SJCRH30 (cell line): ENCODE results near the gene GNAL. TPM values are rescaled to one million over a fixed set of nuclear protein-coding genes. Genes with fewer than 3 reads are reported as not detected.

Experiments used
- DNase-seq, 2 experiments: peaks; one replicate each; pipeline ENCODE4 v3.0.0-alpha.2; 2015 to 2020
- H3K27ac ChIP-seq: fragments of 250-450 bp; sonication (Bioruptor Pico); 2 replicates; pipeline ENCODE4 v1.5.1; 2020; ENCODE audit warnings: mild to moderate bottlenecking, moderate library complexity
- H3K27me3 ChIP-seq: fragments of 250-450 bp; sonication (Bioruptor Pico); 2 replicates; pipeline ENCODE4 v1.5.1; 2020; ENCODE audit warnings: mild to moderate bottlenecking, moderate library complexity
- H3K36me3 ChIP-seq: fragments of 250-450 bp; sonication (Bioruptor Pico); 2 replicates; pipeline ENCODE4 v1.5.1; 2020; ENCODE audit warnings: mild to moderate bottlenecking, moderate library complexity
- H3K4me1 ChIP-seq: fragments of 250-450 bp; sonication (Bioruptor Pico); 2 replicates; pipeline ENCODE4 v1.5.1; 2020; ENCODE audit warnings: mild to moderate bottlenecking, moderate library complexity
- H3K4me3 ChIP-seq: fragments of 250-450 bp; sonication (Bioruptor Pico); 2 replicates; pipeline ENCODE4 v1.5.1; 2020; ENCODE audit warnings: mild to moderate bottlenecking, moderate library complexity
- H3K9me3 ChIP-seq: fragments of 250-450 bp; sonication (Bioruptor Pico); replicated peaks from 2 replicates; pipeline ENCODE4 v1.5.1; 2020; ENCODE audit warnings: mild to moderate bottlenecking, moderate library complexity
- total RNA-seq: library from RNA; depleted of rRNA; stranded (reverse); fragments of >200 nt; shearing (Covaris generic); gene quantifications from 2 replicates; pipeline ENCODE4 v1.2.3, GENCODE V29; 2014

Gene GNAL
- total RNA-seq, 1 experiment from 2014 or later: 2.6 TPM

DNA sequence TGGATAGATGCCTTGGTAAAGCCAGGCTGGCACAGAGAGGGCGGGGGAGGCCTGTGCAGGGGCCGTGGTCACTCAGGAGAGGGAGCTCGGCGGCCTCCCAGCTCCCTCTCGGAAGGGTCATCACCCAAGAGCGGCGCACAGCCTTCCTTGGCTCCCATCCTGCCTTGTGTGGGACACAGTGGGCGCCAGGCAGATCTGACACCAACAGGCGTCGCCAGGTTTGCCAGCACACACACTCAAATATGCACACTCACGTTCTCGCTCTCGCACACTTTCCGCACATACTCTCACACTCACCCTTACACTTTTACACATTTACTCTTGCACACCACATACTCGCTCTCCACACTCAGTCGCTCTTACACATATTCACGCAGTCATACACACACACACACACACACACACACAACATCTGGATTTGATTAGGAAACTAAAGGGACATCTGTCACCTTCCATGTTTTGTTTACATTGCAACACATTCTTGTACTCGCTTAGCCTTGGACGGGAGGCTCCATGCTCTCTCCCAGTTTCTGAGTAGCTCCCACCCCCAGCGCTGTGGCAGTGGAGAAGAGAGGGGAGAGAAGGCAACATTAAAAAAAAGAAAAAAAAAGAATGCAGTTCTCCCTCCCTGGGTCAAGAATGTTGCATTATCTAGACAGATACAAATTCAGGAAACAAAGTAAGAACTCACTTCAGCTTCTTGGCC, 172.7 kb downstream of the GNAL start:
- H3K4me1 ChIP-seq: peaks cover 21% of the 10 kb centered on the region
- no peak for DNase-seq

DNA sequence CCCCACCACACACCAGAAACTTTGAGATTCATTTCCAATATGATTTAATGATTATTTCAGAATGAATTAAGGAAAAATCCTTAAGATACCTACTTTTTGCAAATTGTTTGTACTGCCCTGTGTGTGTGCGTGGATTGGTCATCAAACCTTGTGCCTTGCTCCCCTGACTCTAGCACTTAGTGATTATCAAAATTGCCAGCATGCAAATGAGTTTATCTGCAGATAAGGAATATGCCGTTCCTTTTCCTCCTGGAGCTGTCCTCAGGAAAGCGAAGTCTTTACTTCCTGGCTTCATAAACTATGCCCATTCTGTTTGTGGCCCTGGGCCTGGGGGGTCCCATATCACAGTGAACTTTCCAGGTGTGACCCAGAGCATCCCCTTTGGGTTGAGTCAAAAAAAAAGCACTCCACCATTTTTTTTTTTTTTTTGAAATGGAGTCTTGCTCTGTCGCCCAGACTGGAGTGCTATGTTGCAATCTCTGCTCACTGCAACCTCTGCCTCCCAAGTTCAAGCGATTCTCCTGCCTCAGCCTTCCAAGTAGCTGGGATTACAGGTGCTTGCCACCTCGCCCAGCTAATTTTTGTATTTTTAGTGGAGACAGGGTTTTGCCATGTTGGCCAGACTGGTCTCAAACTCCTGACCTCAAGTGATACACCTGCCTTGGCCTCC, 173.5 kb downstream of the GNAL start:
- H3K27me3 ChIP-seq: no peaks in the 10 kb centered on the region
- H3K4me1 ChIP-seq: peaks cover 21% of the 10 kb centered on the region
- H3K27ac ChIP-seq: no peak overlapping the region
- H3K36me3 ChIP-seq: no peaks in the 10 kb centered on the region
- no peak for DNase-seq
- no peaks in the 10 kb centered on the region for H3K9me3 ChIP-seq
- no peak overlapping the region for H3K4me3 ChIP-seq

More for the DNA sequence above, 172.7 kb downstream of the GNAL start:
- Histone ChIP-seq H3K27ac (no peak overlapping the region), H3K9me3 (no peaks in the 10 kb centered on the region), H3K27me3 (no peaks in the 10 kb centered on the region), H3K36me3 (no peaks in the 10 kb centered on the region), H3K4me3 (no peak overlapping the region)

DNA sequence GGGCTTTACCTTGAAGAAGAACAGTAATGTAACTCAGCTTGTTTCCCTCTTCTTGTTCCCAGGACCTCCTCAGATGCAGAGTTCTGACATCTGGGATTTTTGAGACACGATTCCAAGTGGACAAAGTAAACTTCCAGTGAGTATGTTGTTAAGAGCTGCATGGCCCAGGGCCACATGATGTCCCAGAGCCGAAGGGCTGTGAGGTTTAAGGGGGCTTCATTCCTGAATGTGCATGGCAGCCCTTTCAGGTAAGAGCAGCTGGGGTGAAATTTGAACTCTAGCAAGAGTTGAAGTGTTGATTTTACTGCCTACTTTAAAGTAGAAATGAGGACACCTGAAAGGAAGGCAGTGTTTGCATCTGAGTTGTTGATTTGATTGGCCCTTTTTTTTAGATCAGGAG, 175.4 kb downstream of the GNAL start:
- no peaks in the 10 kb centered on the region for H3K27me3 ChIP-seq
- no peaks in the 10 kb centered on the region for H3K36me3 ChIP-seq
- no peak overlapping the region for H3K27ac ChIP-seq
- DNase-seq: no peak
- no peak overlapping the region for H3K4me3 ChIP-seq
- H3K4me1 ChIP-seq: peaks cover 11% of the 10 kb centered on the region
- H3K9me3 ChIP-seq: no peaks in the 10 kb centered on the region

DNA sequence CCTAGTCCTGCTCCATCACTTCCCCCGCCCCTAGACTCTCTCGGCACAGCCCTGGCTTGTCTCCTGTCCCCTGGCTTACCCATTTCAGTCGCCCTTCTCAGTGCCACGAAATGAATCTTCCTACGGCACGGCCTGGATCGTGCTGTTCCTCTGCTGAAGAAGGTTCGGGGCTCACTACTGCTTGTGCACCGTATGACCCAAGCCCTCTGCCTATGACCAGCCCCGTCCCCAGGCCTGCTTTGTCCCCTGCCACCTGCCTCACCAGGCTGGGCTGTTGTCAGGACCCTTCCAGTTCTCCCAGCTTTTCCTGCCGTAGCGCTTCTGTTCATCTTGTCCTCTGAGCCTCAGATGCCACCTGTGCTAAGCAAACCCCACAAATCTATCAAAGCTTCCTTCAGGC, 176.0 kb downstream of the GNAL start:
- H3K4me1 ChIP-seq: peaks cover 5% of the 10 kb centered on the region
- H3K9me3 ChIP-seq: no peaks in the 10 kb centered on the region
- H3K36me3 ChIP-seq: no peaks in the 10 kb centered on the region
- no peak for DNase-seq
- H3K27ac ChIP-seq: no peak overlapping the region
- H3K4me3 ChIP-seq: no peak overlapping the region
- H3K27me3 ChIP-seq: no peaks in the 10 kb centered on the region

DNA sequence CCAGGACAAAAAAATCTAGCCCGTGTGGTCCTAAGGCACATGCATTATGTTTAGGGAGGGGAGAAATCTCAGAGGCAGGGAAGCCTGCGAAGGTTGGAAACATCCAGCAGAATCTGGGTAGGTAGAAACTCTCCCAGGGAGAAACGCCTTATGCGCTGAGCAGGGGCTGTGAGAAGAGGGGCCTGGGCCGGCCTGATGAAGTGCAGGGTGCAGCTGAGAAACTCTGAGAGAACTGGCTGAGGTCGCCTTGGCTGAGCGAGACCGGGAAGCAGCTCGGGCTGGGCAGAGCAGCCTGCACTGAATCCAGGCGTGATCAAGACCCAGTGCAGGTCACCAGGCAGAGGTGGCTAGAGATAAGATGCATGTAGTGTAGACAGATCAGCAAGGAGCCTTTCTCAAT, 177.3 kb downstream of the GNAL start:
- Histone ChIP-seq H3K9me3 (no peaks in the 10 kb centered on the region), H3K36me3 (no peaks in the 10 kb centered on the region), H3K4me3 (no peak overlapping the region), H3K27me3 (no peaks in the 10 kb centered on the region), H3K27ac (no peak overlapping the region), H3K4me1 (no peaks in the 10 kb centered on the region)
- no peak for DNase-seq

DNA sequence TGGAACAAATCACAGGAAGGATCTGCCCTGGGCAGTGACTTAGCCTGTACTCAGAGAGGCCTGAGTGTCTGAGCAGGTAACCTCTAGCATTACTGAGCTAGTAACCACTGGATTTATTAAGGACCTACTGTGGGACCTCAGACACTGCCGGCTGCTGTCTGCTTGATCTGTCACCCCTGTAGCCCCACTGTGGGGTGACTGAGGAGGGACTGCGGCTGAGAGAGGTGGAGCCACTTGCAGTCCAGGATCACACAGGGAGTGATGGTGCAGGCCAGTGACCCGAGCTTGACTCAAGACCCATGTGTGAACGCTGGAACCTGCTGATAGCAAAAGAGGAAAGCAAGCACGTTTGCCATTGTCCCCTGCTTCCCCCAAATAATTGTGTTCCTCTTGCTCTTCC, 177.7 kb downstream of the GNAL start:
- no peaks in the 10 kb centered on the region for H3K27me3 ChIP-seq
- no peak for DNase-seq
- H3K27ac ChIP-seq: no peak overlapping the region
- no peaks in the 10 kb centered on the region for H3K4me1 ChIP-seq
- H3K4me3 ChIP-seq: no peak overlapping the region
- H3K36me3 ChIP-seq: no peaks in the 10 kb centered on the region
- H3K9me3 ChIP-seq: no peaks in the 10 kb centered on the region

DNA sequence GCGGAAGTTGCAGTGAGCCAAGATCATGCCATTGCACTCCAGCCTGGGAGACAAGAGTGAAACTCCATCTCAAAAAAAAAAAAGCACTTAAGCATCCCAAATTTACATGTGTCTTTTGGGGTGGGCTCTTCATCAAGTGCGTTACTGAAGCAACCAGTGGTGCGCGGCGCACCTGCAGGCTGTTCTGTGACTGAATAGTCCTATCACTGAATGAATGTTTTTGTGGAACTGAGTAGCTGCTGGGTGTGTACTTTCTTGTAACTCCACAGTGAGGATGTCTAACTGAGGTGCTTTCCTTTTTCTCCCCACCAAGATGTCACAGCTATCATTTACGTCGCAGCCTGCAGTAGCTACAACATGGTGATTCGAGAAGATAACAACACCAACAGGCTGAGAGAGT, 179.2 kb downstream of the GNAL start:
- Histone ChIP-seq H3K27me3 (no peaks in the 10 kb centered on the region), H3K36me3 (no peaks in the 10 kb centered on the region), H3K4me3 (no peak overlapping the region), H3K4me1 (no peaks in the 10 kb centered on the region), H3K9me3 (no peaks in the 10 kb centered on the region), H3K27ac (no peak overlapping the region)
- DNase-seq: no peak

DNA sequence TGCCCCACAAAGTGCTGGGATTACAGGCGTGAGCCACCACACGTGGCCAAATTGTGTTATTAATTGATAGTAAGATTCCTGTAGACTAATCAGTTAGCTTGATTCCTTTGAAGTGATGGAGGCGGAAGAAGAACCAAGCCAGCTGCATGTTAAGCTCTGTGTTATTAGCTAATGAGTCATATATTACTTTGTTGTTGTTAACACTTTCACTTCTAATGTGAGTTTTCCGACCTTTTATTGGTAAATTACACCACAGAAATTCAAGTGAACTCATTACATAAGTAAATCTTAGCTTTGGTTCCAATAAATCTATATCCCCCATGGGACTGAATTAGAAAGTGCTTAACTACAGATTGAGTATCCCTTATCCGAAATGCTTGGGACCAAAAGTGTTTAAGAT, 182.4 kb downstream of the GNAL start:
- Histone ChIP-seq H3K9me3 (no peaks in the 10 kb centered on the region), H3K4me3 (no peak overlapping the region), H3K4me1 (no peaks in the 10 kb centered on the region), H3K27ac (no peak overlapping the region), H3K36me3 (no peaks in the 10 kb centered on the region), H3K27me3 (no peaks in the 10 kb centered on the region)
- DNase-seq: no peak

DNA sequence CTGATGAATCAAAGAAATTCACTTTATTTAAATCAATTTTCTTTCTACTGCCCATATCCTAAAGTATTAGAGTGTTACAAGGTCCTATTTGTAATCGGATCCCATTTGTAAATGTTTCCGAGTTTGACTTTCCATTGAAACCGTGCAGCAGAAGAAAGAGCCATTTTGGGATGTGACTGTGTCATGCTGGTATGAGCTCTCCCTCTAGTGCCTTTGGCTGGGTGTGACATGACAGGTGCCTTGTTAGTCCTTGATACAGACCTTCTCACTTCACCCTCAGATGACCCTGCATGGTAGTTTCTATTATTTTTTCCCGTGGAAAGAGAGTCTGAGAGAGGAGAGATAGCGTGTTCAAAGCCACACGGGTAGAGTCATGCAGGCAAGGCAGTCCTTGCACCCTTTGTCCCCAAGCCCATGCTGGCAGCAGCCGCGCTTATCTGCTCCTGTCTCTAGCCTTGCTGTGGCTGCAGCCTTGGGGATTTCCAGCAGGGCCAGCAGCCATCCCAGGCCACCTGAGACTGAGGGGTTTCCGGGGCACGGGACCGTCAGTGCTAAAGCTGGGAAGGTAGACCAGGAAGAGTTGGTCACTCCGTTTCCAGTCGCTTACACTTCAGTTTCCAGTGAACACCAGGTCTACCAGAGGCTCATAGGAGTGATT, 183.5 kb downstream of the GNAL start:
- Histone ChIP-seq H3K9me3 (no peaks in the 10 kb centered on the region), H3K27ac (no peak overlapping the region), H3K36me3 (no peaks in the 10 kb centered on the region), H3K27me3 (no peaks in the 10 kb centered on the region), H3K4me3 (no peak overlapping the region), H3K4me1 (no peaks in the 10 kb centered on the region)
- DNase-seq: peak; percentile 44 to 66

DNA sequence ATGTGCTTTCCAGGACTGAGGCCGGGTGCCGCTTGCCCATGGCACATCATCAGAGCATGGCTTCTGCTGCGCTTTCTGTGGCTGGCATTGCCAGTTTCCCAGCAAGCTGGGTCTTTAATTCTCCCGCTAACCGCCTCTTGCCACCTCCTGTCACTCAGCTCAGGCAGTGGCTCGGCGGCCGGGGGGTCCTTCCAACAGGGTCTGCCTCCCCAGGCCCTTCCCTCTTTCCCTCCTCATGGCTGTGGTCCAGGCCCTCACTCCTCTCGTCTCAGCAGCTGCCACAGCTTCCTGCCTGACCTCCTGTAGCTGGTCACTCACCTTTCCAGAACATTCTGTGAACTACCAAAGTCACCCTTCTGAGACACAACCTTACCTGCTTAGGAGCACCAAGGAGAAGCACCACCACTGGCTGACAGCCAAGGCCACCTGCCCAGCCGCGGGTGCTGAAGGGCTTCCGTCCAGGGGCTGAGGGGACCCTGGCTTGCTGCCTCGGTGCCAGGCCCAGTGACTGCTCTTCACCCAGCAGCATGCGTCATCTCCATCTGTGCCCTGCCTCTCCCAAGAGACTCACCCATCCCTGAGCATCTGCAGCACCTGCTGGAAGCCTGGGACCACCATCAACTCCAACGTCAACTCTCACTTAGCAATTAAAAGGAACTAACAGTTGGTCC, 184.7 kb downstream of the GNAL start:
- Histone ChIP-seq H3K27ac (no peak overlapping the region), H3K27me3 (no peaks in the 10 kb centered on the region), H3K9me3 (no peaks in the 10 kb centered on the region), H3K4me3 (no peak overlapping the region), H3K4me1 (no peaks in the 10 kb centered on the region), H3K36me3 (no peaks in the 10 kb centered on the region)
- DNase-seq: no peak

DNA sequence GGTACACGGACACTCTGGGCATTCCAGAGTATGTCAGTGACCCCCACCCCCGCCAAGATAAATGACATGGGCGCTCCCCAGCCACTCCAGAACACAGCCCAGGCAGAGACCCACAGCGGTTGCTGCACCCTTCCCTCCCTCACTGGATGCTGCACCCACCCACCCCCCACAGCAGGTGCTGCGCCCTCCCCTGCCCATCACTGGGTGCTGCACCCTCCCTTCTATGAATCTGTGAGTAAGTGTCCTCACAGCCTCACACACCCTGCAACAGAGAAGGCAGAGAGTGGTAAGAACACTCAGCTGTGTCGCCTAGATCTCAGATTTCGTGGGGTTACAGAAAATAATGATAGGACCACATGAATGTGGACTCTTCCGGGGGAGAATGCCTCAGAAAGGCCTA, 185.6 kb downstream of the GNAL start:
- H3K36me3 ChIP-seq: no peaks in the 10 kb centered on the region
- no peaks in the 10 kb centered on the region for H3K27me3 ChIP-seq
- no peak overlapping the region for H3K4me3 ChIP-seq
- no peaks in the 10 kb centered on the region for H3K9me3 ChIP-seq
- H3K4me1 ChIP-seq: no peaks in the 10 kb centered on the region
- no peak overlapping the region for H3K27ac ChIP-seq
- DNase-seq: no peak

DNA sequence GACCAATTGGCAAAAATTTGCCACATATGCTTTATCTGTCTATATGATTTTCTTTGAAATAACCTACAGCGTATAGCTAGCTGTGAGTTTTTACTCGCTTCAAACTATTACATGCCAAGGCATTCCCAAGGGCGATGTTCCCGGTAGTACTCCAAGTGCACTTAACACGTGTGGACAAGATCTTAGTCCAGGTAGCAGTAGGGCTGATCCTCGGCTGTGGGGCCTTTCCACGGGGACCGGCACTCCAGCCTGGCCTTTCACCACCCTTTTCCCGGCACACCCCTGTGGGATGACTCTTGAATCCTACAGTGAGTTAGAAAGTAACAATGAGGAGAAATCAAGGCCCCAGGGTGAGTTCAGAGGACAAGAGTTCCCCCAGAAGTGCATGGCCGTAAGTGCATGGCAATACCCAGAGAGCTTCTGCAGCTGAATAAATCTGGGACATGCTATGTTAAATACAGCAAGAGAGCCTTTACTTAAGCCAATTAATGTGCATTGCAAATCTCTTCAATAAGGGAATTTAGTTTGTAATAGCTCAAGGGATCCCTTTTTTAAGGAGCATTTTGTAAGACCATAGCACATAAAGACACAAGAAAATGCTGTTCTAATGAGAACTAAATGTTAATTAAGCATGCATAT, 188.6 kb downstream of the GNAL start:
- Histone ChIP-seq H3K4me1 (no peaks in the 10 kb centered on the region), H3K36me3 (no peaks in the 10 kb centered on the region), H3K4me3 (no peak overlapping the region), H3K9me3 (no peaks in the 10 kb centered on the region), H3K27ac (no peak overlapping the region), H3K27me3 (no peaks in the 10 kb centered on the region)
- no peak for DNase-seq

DNA sequence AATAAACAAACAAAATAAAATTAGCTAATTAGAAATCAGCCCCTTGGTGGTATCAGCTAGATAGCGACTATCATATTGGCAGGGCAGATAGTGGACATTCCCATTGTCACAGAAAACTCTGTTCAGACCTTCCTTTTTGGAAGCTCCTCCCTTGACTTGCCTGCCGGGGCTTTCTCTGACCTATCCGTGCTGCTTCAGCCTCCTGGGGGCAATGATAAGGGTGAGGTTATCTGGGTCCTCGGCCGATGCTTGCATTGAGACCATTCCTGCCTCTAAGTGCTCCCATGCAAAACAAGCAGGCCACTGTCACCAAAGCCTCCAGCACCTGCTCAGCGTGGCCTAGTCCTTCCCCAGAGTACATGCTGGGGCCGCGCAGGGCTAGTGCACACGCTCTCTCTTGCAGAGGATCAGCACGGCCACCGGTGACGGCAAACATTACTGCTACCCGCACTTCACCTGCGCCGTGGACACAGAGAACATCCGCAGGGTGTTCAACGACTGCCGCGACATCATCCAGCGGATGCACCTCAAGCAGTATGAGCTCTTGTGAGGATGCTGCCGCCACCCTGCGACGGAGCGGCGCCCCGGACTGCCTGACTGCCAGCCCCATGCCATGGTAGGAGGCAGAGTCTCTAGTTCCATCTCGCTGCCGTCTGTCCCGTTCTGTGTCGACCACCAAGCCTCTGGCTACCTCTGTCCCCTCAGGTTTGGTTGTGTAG, 191.7 kb downstream of the GNAL start:
- Histone ChIP-seq H3K27ac (no peak overlapping the region), H3K27me3 (no peaks in the 10 kb centered on the region), H3K36me3 (no peaks in the 10 kb centered on the region), H3K4me3 (no peak overlapping the region), H3K4me1 (no peaks in the 10 kb centered on the region), H3K9me3 (no peaks in the 10 kb centered on the region)
- DNase-seq: no peak

DNA sequence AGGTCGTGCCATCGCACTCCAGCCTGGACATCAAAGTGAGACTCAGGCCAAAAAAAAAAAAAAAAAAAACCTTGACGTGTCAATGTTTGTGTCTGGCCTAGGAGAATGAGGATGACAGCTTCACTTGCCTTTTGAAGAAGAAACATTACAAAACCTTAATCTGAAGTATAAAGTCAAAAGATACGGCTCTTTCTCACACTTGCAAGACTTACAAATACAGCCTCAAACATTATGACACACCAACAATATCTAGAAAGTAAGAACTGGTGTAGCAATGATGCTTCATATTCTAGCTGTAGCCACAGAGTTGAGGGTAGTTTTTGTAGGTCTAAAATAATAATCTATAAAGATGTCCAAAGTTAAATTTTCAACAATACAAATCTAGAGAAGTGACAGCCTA, 193.6 kb downstream of the GNAL start:
- no peaks in the 10 kb centered on the region for H3K36me3 ChIP-seq
- H3K27me3 ChIP-seq: no peaks in the 10 kb centered on the region

More for the DNA sequence above, 193.6 kb downstream of the GNAL start:
- no peak overlapping the region for H3K27ac ChIP-seq
- no peak overlapping the region for H3K4me3 ChIP-seq
- no peak for DNase-seq
- no peaks in the 10 kb centered on the region for H3K4me1 ChIP-seq
- H3K9me3 ChIP-seq: no peaks in the 10 kb centered on the region
